H1 (cell line): ENCODE results near the gene TAGLN3. TPM values are rescaled to one million over a fixed set of nuclear protein-coding genes. Genes with fewer than 3 reads are reported as not detected.

ENCODE experiments used
- CTCF ChIA-PET: fragments of 300-600 bp; sonication (Branson Sonifier 250); formaldehyde crosslinking; loops from one replicate; lab custom pipeline; 2021; ENCODE audit not compliant: partially characterized antibody; lab: Charles Lee
- POLR2A ChIA-PET: fragments of 300-600 bp; sonication (Branson Sonifier 250); formaldehyde crosslinking; loops from one replicate; lab custom pipeline; 2021; ENCODE audit warnings: inconsistent platforms; ENCODE audit not compliant: partially characterized antibody; lab: Charles Lee
- DNase-seq, 2 experiments: peaks; one replicate each; pipeline versions ENCODE4 v3.0.0 to v3.0.0-alpha.2; 2010 to 2022; ENCODE audit warnings: low spot score in 2 of 2, low read depth in 1 of 2, mixed read lengths in 1 of 2
- FAIRE-seq: peaks from 2 replicates; lab custom pipeline; 2011; peaks lifted over from hg19 to GRCh38; lab: Jason Lieb, UNC
- H2AFZ ChIP-seq: 2 replicates; pipeline ENCODE4 v1.8.1; 2012; ENCODE audit warnings: low read length, inconsistent platforms
- H2AK5ac ChIP-seq: 2 replicates; pipeline ENCODE4 v1.6.1; 2013; ENCODE audit warnings: low read depth, low read length
- H2BK120ac ChIP-seq: replicated peaks from 2 replicates; pipeline ENCODE3; 2013; ENCODE audit warnings: low read depth, low read length, inconsistent platforms
- H2BK12ac ChIP-seq: 2 replicates; pipeline ENCODE4 v1.6.1; 2013; ENCODE audit warnings: low read depth, low read length
- H2BK15ac ChIP-seq: 2 replicates; pipeline ENCODE4 v1.6.1; 2013; ENCODE audit warnings: low read length
- H2BK20ac ChIP-seq: 2 replicates; pipeline ENCODE4 v1.6.1; 2013; ENCODE audit warnings: low read length
- H2BK5ac ChIP-seq: 2 replicates; pipeline ENCODE4 v1.6.1; 2013; ENCODE audit warnings: low read depth, low read length
- H3K14ac ChIP-seq: 2 replicates; pipeline ENCODE4 v1.6.1; 2013; ENCODE audit warnings: inconsistent platforms; ENCODE audit not compliant: insufficient read length
- H3K18ac ChIP-seq: 2 replicates; pipeline ENCODE4 v1.6.1; 2013; ENCODE audit warnings: low read length; ENCODE audit errors: extremely low read depth
- H3K23ac ChIP-seq: 2 replicates; pipeline ENCODE4 v1.6.1; 2013; ENCODE audit warnings: inconsistent platforms; ENCODE audit not compliant: insufficient read length
- H3K23me2 ChIP-seq: 2 replicates; pipeline ENCODE4 v1.6.1; 2013; ENCODE audit warnings: low read depth, low read length
- H3K27ac ChIP-seq: 2 replicates; pipeline ENCODE4 v1.6.1; 2011; ENCODE audit warnings: low read depth, low read length, inconsistent platforms
- H3K27me3 ChIP-seq, 4 experiments: replicated peaks in 1 of 4; 1 replicate in 1 of 4; 2 replicates in 3 of 4; pipeline versions ENCODE4 v1.6.1 to v1.8.1; 2011 to 2013; ENCODE audit warnings: low read length in 3 of 4, mild to moderate bottlenecking in 3 of 4, inconsistent platforms in 2 of 4, mixed read lengths in 2 of 4, moderate library complexity in 1 of 4; ENCODE audit not compliant: control insufficient read depth in 3 of 4, insufficient read depth in 3 of 4; ENCODE audit errors: extremely low read depth in 1 of 4
- H3K36me3 ChIP-seq, 4 experiments: 2 replicates each; pipeline versions ENCODE4 v1.6.1 to v1.8.1; 2011 to 2013; ENCODE audit warnings: mild to moderate bottlenecking in 4 of 4, low read length in 3 of 4, moderate library complexity in 2 of 4, control low read depth in 1 of 4, inconsistent platforms in 1 of 4; ENCODE audit not compliant: insufficient read depth in 4 of 4, control insufficient read depth in 2 of 4
- H3K4ac ChIP-seq: replicated peaks from 2 replicates; pipeline ENCODE3; 2013; ENCODE audit warnings: low read length, low read depth, mixed read lengths, inconsistent platforms; ENCODE audit not compliant: insufficient read length
- H3K4me1 ChIP-seq, 4 experiments: replicated peaks in 1 of 4; 1 replicate in 1 of 4; 2 replicates in 3 of 4; pipeline versions ENCODE4 v1.6.1 to v1.8.1; 2011 to 2013; ENCODE audit warnings: low read length in 3 of 4, inconsistent platforms in 2 of 4, mixed read lengths in 1 of 4; ENCODE audit not compliant: insufficient read depth in 4 of 4, control insufficient read depth in 3 of 4
- H3K4me2 ChIP-seq, 2 experiments: 2 replicates each; pipeline versions ENCODE4 v1.6.1 to v1.8.1; 2011 to 2013; ENCODE audit warnings: low read depth in 2 of 2, low read length in 2 of 2, control low read depth in 1 of 2, inconsistent platforms in 1 of 2, mild to moderate bottlenecking in 1 of 2; ENCODE audit not compliant: insufficient read depth in 1 of 2
- H3K4me3 ChIP-seq, 4 experiments: fragments of 200-600, 300-600 bp in 1 of 4; sonication (generic), shearing (Covaris generic), sonication (Bioruptor Twin) in 1 of 4; 2 replicates each; pipeline versions ENCODE4 v1.5.1 to v1.8.1; 2011 to 2016; ENCODE audit warnings: low read length in 4 of 4, low read depth in 3 of 4, control low read depth in 2 of 4, inconsistent platforms in 2 of 4, mild to moderate bottlenecking in 2 of 4, mixed read lengths in 1 of 4, moderate library complexity in 1 of 4; ENCODE audit not compliant: insufficient read depth in 2 of 4; ENCODE audit errors: extremely low read depth in 1 of 4
- H3K56ac ChIP-seq: replicated peaks from 2 replicates; pipeline ENCODE3; 2013; ENCODE audit warnings: low read depth, mild to moderate bottlenecking, mixed read lengths, low read length, inconsistent platforms; ENCODE audit not compliant: insufficient read length
- H3K79me1 ChIP-seq: 2 replicates; pipeline ENCODE4 v1.6.1; 2013; ENCODE audit warnings: low read depth, low read length, control low read depth
- H3K79me2 ChIP-seq, 2 experiments: 2 replicates each; pipeline versions ENCODE4 v1.6.1 to v1.8.1; 2012 to 2013; ENCODE audit warnings: low read length in 2 of 2, mild to moderate bottlenecking in 2 of 2, inconsistent platforms in 1 of 2; ENCODE audit not compliant: insufficient read depth in 2 of 2, control insufficient read depth in 1 of 2
- H3K9ac ChIP-seq, 4 experiments: replicated peaks in 1 of 4; 1 replicate in 1 of 4; 2 replicates in 3 of 4; pipeline versions ENCODE4 v1.6.1 to v1.8.1; 2011 to 2013; ENCODE audit warnings: low read depth in 3 of 4, low read length in 3 of 4, control low read depth in 2 of 4, mild to moderate bottlenecking in 2 of 4, moderate library complexity in 2 of 4, inconsistent platforms in 1 of 4; ENCODE audit errors: extremely low read depth in 1 of 4
- H3K9me3 ChIP-seq, 2 experiments: 2 replicates each; pipeline versions ENCODE4 v1.6.1 to v1.8.1; 2012 to 2013; ENCODE audit warnings: mild to moderate bottlenecking in 2 of 2, moderate library complexity in 2 of 2, control low read depth in 1 of 2, inconsistent platforms in 1 of 2, low read depth in 1 of 2, low read length in 1 of 2, mixed read lengths in 1 of 2; ENCODE audit not compliant: insufficient read depth in 2 of 2
- H4K20me1 ChIP-seq, 2 experiments: replicated peaks in 1 of 2; 2 replicates each; pipeline versions ENCODE3 to v1.8.1; 2011 to 2013; ENCODE audit warnings: inconsistent platforms in 2 of 2, low read length in 2 of 2, mild to moderate bottlenecking in 1 of 2; ENCODE audit not compliant: insufficient read depth in 2 of 2, control insufficient read depth in 1 of 2
- H4K5ac ChIP-seq: 2 replicates; pipeline ENCODE4 v1.6.1; 2013; ENCODE audit warnings: low read length, low read depth, mixed read lengths, inconsistent platforms; ENCODE audit not compliant: insufficient read length
- H4K8ac ChIP-seq: 2 replicates; pipeline ENCODE4 v1.8.0; 2013; ENCODE audit warnings: mild to moderate bottlenecking, moderate library complexity, low read length, inconsistent platforms; ENCODE audit not compliant: insufficient read depth; ENCODE audit errors: extremely low read depth
- H4K91ac ChIP-seq: replicated peaks from 2 replicates; pipeline ENCODE3; 2013; ENCODE audit warnings: low read length, mixed read lengths, inconsistent platforms; ENCODE audit not compliant: insufficient read length
- ASH2L ChIP-seq: fragments of 200-600, 300-600 bp; sonication (generic); IDR thresholded peaks from one replicate; pipeline ENCODE4 v1.7.1; 2017; ENCODE audit warnings: low read length
- BACH1 ChIP-seq: IDR thresholded peaks from 2 replicates; pipeline ENCODE4 v1.6.1; 2012; ENCODE audit warnings: low read length, improper control_type of control experiment
- CREB1 ChIP-seq: IDR thresholded peaks from 2 replicates; pipeline ENCODE4 v1.6.1; 2012; ENCODE audit warnings: inconsistent platforms
- GTF2F1 ChIP-seq: IDR thresholded peaks from 2 replicates; pipeline ENCODE4 v1.6.1; 2012; ENCODE audit warnings: low read depth, low read length, improper control_type of control experiment, borderline replicate concordance
- JUND ChIP-seq: IDR thresholded peaks from 2 replicates; pipeline ENCODE4 v1.6.1; 2011; ENCODE audit warnings: mild to moderate bottlenecking, improper control_type of control experiment, low read length
- MAFK ChIP-seq: IDR thresholded peaks from 2 replicates; pipeline ENCODE4 v1.6.1; 2012; ENCODE audit warnings: low read depth, mild to moderate bottlenecking, improper control_type of control experiment, low read length
- NANOG ChIP-seq: IDR thresholded peaks from 2 replicates; pipeline ENCODE4 v1.6.1; 2011; ENCODE audit warnings: low read length, low read depth, mild to moderate bottlenecking, inconsistent platforms; ENCODE audit not compliant: insufficient read depth, poor library complexity, severe bottlenecking
- PHF8 ChIP-seq: fragments of 200-600 bp; sonication (generic); conservative IDR thresholded peaks from 2 replicates; pipeline ENCODE4 v1.7.1; 2012; ENCODE audit warnings: low read depth, mild to moderate bottlenecking, inconsistent platforms, low read length, moderate library complexity
- RBBP5 ChIP-seq: IDR thresholded peaks from 2 replicates; pipeline ENCODE4 v1.7.1; 2012; ENCODE audit warnings: low read depth, mild to moderate bottlenecking, inconsistent platforms, low read length, moderate library complexity, borderline replicate concordance
- SP2 ChIP-seq: IDR thresholded peaks from 2 replicates; pipeline ENCODE4 v1.6.1; 2012; ENCODE audit warnings: mild to moderate bottlenecking, low read length, inconsistent platforms
- YY1 ChIP-seq: IDR thresholded peaks from 2 replicates; pipeline ENCODE4 v1.6.1; 2011; ENCODE audit warnings: low read depth, mild to moderate bottlenecking, low read length
- WGBS, 2 experiments: shearing (Covaris generic) in 1 of 2; methylation state at CpG; one replicate each; pipeline versions ENCODE4 v1.1.6 to v1.1.7; 2013 to 2015; ENCODE audit warnings: low lambda C conversion rate in 2 of 2, mixed read lengths in 2 of 2, inconsistent platforms in 1 of 2, low coverage in 1 of 2, missing lambda C conversion rate in 1 of 2; ENCODE audit not compliant: insufficient replicate concordance in 2 of 2, insufficient coverage in 1 of 2, insufficient read length in 1 of 2; ENCODE audit errors: extremely low coverage in 1 of 2, missing lambda C conversion rate in 1 of 2; 5-methylcytosine and 5-hydroxymethylcytosine counted together
- polyA plus RNA-seq, 7 experiments: library from polyadenylated mRNA; depleted of rRNA in 3 of 7; stranded (reverse) in 5 of 7; unstranded in 2 of 7; fragments of >200 nt in 5 of 7; fragments of 200-250 nt in 2 of 7; gene quantifications; 1 replicate in 5 of 7; 2 replicates in 1 of 7; 4 replicates in 1 of 7; pipeline versions ENCODE4 v1.2.1 to v1.2.3, GENCODE V29; 2011 to 2013; ENCODE audit warnings: missing spikeins in 2 of 7, mixed read lengths in 2 of 7
- total RNA-seq: library from RNA; stranded (reverse); fragmentation: NEBNext Ultra II Directional; extraction: Animal tissue kit (Norgen Biotek cat#: 25700); gene quantifications from 2 replicates; pipeline ENCODE4 v1.2.1, GENCODE V29; 2021
- TF ChIP-seq, protein P1 (sequence below): IDR thresholded peaks from 2 replicates; pipeline ENCODE4 v1.6.1; 2012; ENCODE audit warnings: low read length, inconsistent platforms
- TF ChIP-seq, protein P2 (sequence below): IDR thresholded peaks from 2 replicates; pipeline ENCODE4 v1.6.1; 2011; ENCODE audit warnings: low read length, improper control_type of control experiment

The TAGLN3 gene
- total and polyA plus RNA-seq, 2 of the 8 experiments (the other 6 are each of a cell fraction or from before 2014, with no cell fraction given) = 6.3 to 7.5 TPM

DNA sequence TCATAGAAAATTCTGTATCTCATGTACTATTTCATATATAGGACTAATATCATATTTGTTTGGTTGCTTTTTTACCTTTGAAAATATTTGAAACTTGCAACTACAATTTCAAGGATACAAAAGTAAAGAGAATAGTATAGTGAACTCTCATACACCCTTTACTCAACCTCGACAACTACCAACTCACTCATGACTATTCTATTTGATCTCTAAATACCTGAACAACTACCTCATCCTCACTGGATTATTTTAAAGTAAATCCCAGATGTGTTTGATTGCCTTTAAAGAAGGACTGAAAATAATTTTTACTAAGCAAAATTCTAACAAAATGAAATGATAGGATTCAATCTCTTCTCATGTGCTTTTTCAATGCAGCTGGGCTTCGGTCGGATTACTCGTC is 47.9 kb downstream of the TAGLN3 start:
- no peak overlapping the region for H2BK5ac ChIP-seq
- H3K23ac ChIP-seq = no peak overlapping the region
- H3K23me2 ChIP-seq = no peaks in the 10 kb centered on the region
- no peak overlapping the region for H2BK20ac ChIP-seq
- no peak overlapping the region for H3K18ac ChIP-seq
- no peak overlapping the region for H2BK15ac ChIP-seq
- no peaks in the 10 kb centered on the region for H3K9me3 ChIP-seq
- CTCF ChIA-PET = interaction anchor here (0.6 to 1.3 kb wide), 4 partner anchors 35 to 68 kb away, joined by 3 read pairs; partner anchors contain the start of gene ABHD10
- H3K79me2 ChIP-seq = no peaks in the 10 kb centered on the region
- H2AFZ ChIP-seq = no peak overlapping the region
- no peak overlapping the region for H2AK5ac ChIP-seq
- no peak overlapping the region for H3K14ac ChIP-seq
- no peak for DNase-seq
- H3K4me3 ChIP-seq = no peak overlapping the region
- FAIRE-seq = no peak
- H3K27me3 ChIP-seq = no peaks in the 10 kb centered on the region
- H3K79me1 ChIP-seq = no peaks in the 10 kb centered on the region
- H3K9ac ChIP-seq = no peak overlapping the region
- H4K91ac ChIP-seq = no peak overlapping the region
- H3K27ac ChIP-seq = no peak overlapping the region
- H2BK120ac ChIP-seq = no peak overlapping the region
- H3K4me2 ChIP-seq = no peak overlapping the region
- 69 to 100% methylated on average over 1 to 4 of the region's 4 CpGs for WGBS, 2 experiments
- no peak overlapping the region for H2BK12ac ChIP-seq
- H4K5ac ChIP-seq = no peak overlapping the region
- no peak overlapping the region for H3K4ac ChIP-seq
- no peak overlapping the region for H3K56ac ChIP-seq
- no peaks in the 10 kb centered on the region for H4K20me1 ChIP-seq
- no peaks in the 10 kb centered on the region for H3K36me3 ChIP-seq
- H3K4me1 ChIP-seq = peaks cover 0 to 7% (median 3%) of the 10 kb centered on the region in 4 experiments; a peak in 2 of 7 replicates
- H4K8ac ChIP-seq = no peak overlapping the region
- POLR2A ChIA-PET = no interaction called here
- TF ChIP-seq GTF2F1 (no peak), JUND (no peak), ASH2L (no peak), PHF8 (no peak), CREB1 (no peak), RBBP5 (no peak), SP2 (no peak), NANOG (no peak), YY1 (no peak), MAFK (no peak), BACH1 (no peak)
- TF ChIP-seq, protein P1, sequence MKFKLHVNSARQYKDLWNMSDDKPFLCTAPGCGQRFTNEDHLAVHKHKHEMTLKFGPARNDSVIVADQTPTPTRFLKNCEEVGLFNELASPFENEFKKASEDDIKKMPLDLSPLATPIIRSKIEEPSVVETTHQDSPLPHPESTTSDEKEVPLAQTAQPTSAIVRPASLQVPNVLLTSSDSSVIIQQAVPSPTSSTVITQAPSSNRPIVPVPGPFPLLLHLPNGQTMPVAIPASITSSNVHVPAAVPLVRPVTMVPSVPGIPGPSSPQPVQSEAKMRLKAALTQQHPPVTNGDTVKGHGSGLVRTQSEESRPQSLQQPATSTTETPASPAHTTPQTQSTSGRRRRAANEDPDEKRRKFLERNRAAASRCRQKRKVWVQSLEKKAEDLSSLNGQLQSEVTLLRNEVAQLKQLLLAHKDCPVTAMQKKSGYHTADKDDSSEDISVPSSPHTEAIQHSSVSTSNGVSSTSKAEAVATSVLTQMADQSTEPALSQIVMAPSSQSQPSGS = no peak
- TF ChIP-seq, protein P2, sequence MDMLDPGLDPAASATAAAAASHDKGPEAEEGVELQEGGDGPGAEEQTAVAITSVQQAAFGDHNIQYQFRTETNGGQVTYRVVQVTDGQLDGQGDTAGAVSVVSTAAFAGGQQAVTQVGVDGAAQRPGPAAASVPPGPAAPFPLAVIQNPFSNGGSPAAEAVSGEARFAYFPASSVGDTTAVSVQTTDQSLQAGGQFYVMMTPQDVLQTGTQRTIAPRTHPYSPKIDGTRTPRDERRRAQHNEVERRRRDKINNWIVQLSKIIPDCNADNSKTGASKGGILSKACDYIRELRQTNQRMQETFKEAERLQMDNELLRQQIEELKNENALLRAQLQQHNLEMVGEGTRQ = no peak
